HG03565 (cell line): ENCODE data around the gene DCDC1.

Experiments used
- ATAC-seq: cut with Tn5 transposase; IDR thresholded peaks from one replicate; pipeline ENCODE4 v1.9.1; 2021; ENCODE audit warnings: mild to moderate bottlenecking, moderate library complexity; ENCODE audit not compliant: unreplicated experiment

DCDC1 gene

GRCh38 chr11:30919389-30920152, 450.0 kb downstream of the DCDC1 start:
- ATAC-seq: peak; percentile 75

- ATAC-seq: no peak
Observed at GRCh38 chr11:30917859-30918478, 451.6 kb downstream of the DCDC1 start.

GRCh38 chr11:30917266-30917665, 452.3 kb downstream of the DCDC1 start:
- no peak for ATAC-seq

GRCh38 chr11:30916764-30917163, 452.8 kb downstream of the DCDC1 start:
- ATAC-seq: no peak

GRCh38 chr11:30914143-30914762, 455.3 kb downstream of the DCDC1 start:
- ATAC-seq: no peak

GRCh38 chr11:30911247-30911646, 458.3 kb downstream of the DCDC1 start:
- no peak for ATAC-seq

- no peak for ATAC-seq
Observed at GRCh38 chr11:30908857-30909256, 460.7 kb downstream of the DCDC1 start.

- no peak for ATAC-seq
Observed at GRCh38 chr11:30908272-30908671, 461.3 kb downstream of the DCDC1 start.

- ATAC-seq: peak; percentile 52
Observed at GRCh38 chr11:30902929-30903328, 466.6 kb downstream of the DCDC1 start.

GRCh38 chr11:30895046-30895445, 474.5 kb downstream of the DCDC1 start:
- ATAC-seq: no peak

- no peak for ATAC-seq
Observed at GRCh38 chr11:30893318-30893717, 476.2 kb downstream of the DCDC1 start.

- no peak for ATAC-seq
Observed at GRCh38 chr11:30889143-30889794, 480.3 kb downstream of the DCDC1 start.

GRCh38 chr11:30879322-30880005, 490.1 kb downstream of the DCDC1 start:
- no peak for ATAC-seq

- ATAC-seq: no peak
Observed at GRCh38 chr11:30878400-30878799, 491.1 kb downstream of the DCDC1 start.

- no peak for ATAC-seq
Observed at GRCh38 chr11:30876663-30877396, 492.7 kb downstream of the DCDC1 start.

- ATAC-seq: no peak
Observed at GRCh38 chr11:30876228-30876627, 493.3 kb downstream of the DCDC1 start.

GRCh38 chr11:30875806-30876205, 493.7 kb downstream of the DCDC1 start:
- ATAC-seq: no peak

- no peak for ATAC-seq
Observed at GRCh38 chr11:30873924-30874610, 495.5 kb downstream of the DCDC1 start.

- no peak for ATAC-seq
Observed at GRCh38 chr11:30868626-30869081, 500.9 kb downstream of the DCDC1 start.

GRCh38 chr11:30863209-30863608, 506.3 kb downstream of the DCDC1 start:
- ATAC-seq: no peak
